ENCODE measurements around the gene NDUFAB1.
A peak's percentile ranks its signal among the peaks of the same experiment; 100 is the strongest.

The NDUFAB1 gene

GRCh38 chr16:23595951-23596720 is at the start of gene NDUFAB1:
NDUFAB1 (minus strand) TSS chr16:23596316; CDS start chr16:23596290, 26 bp downstream.
- TF ChIP-seq CTCF (IDR thresholded peaks at IDR 0.05) = peak; percentile 99 to 100
- Histone ChIP-seq H3K27ac (peak within 1 kb of the TSS; percentile 80 to 83), H3K27me3 (no peaks in the 10 kb centered on the region), H3K9me3 (no peaks in the 10 kb centered on the region), H3K4me3 (peak within 1 kb of the TSS; percentile 80 to 88), H3K36me3 (peaks cover 7 to 39% (median 13%) of the 10 kb centered on the region in 3 donors), H3K4me1 (peaks cover 0 to 18% (median 14%) of the 10 kb centered on the region in 4 donors)
- peak; percentile 86 to 93 for DNase-seq
- intact Hi-C loops (cut with DNase I; ENCODE audit: low total_unique reads) = loop anchor here (5.0 kb wide), 2 partner anchors 39 to 46 kb away; partner anchors contain the start of genes DCTN5, EARS2, PALB2 and UBFD1

GRCh38 chr16:23642246-23642774 is 46.2 kb upstream of the NDUFAB1 start:
- TF ChIP-seq CTCF (IDR thresholded peaks at IDR 0.05) = no peak
- Histone ChIP-seq H3K36me3 (peaks cover 20 to 25% (median 23%) of the 10 kb centered on the region in 3 donors), H3K4me1 (peaks cover 0 to 29% (median 19%) of the 10 kb centered on the region in 4 donors), H3K9me3 (no peaks in the 10 kb centered on the region), H3K27ac (peak overlapping the region; percentile 76 to 90), H3K4me3 (peak overlapping the region; percentile 64 to 87), H3K27me3 (no peaks in the 10 kb centered on the region)
- no peak for DNase-seq
- intact Hi-C loops (cut with DNase I; ENCODE audit: low total_unique reads) = loop anchor here (5.0 kb wide), 1 partner anchor 45 kb away; the partner anchor contains the start of gene NDUFAB1

- intact Hi-C loops (cut with DNase I; ENCODE audit: low total_unique reads) = loop anchor here (5.0 kb wide), 1 partner anchor 44 kb away; the partner anchor contains the start of gene NDUFAB1
- no peaks in the 10 kb centered on the region for H3K9me3 ChIP-seq
- H3K4me1 ChIP-seq = peaks cover 0 to 29% (median 19%) of the 10 kb centered on the region in 4 donors
- DNase-seq = peak; percentile 93 to 96
- peak within 1 kb of the TSS; percentile 76 to 90 for H3K27ac ChIP-seq
- TF ChIP-seq CTCF (IDR thresholded peaks at IDR 0.05) = peak in 1 of 2 experiments; percentile 9
- peak within 1 kb of the TSS; percentile 64 to 87 for H3K4me3 ChIP-seq
- no peaks in the 10 kb centered on the region for H3K27me3 ChIP-seq
- H3K36me3 ChIP-seq = peaks cover 23 to 35% (median 24%) of the 10 kb centered on the region in 3 donors
Observed at GRCh38 chr16:23640931-23641765, 45.0 kb upstream of the NDUFAB1 start, which contains the start of the genes DCTN5 and PALB2. DCTN5 (plus strand) TSS chr16:23641466; CDS start chr16:23641543, 77 bp downstream. PALB2 (minus strand) TSS chr16:23641310; CDS start chr16:23641157, 153 bp downstream.

- DNase-seq = no peak
- intact Hi-C loops (cut with DNase I; ENCODE audit: low total_unique reads) = loop anchor here (5.0 kb wide), 1 partner anchor 43 kb away; the partner anchor contains the start of gene NDUFAB1
- Histone ChIP-seq H3K27me3 (no peaks in the 10 kb centered on the region), H3K4me1 (peaks cover 0 to 29% (median 19%) of the 10 kb centered on the region in 4 donors), H3K27ac (peak overlapping the region; percentile 76 to 90), H3K9me3 (no peaks in the 10 kb centered on the region), H3K4me3 (peak overlapping the region; percentile 64 to 87), H3K36me3 (peaks cover 24 to 41% (median 26%) of the 10 kb centered on the region in 3 donors)
- no peak for TF ChIP-seq CTCF (IDR thresholded peaks at IDR 0.05)
Observed at GRCh38 chr16:23640615-23640930, 44.5 kb upstream of the NDUFAB1 start.

- peaks cover 20 to 51% (median 39%) of the 10 kb centered on the region in 3 donors for H3K36me3 ChIP-seq
- H3K4me3 ChIP-seq = no peak overlapping the region
- H3K9me3 ChIP-seq = no peaks in the 10 kb centered on the region
- DNase-seq = no peak
- TF ChIP-seq CTCF (IDR thresholded peaks at IDR 0.05) = no peak
- H3K4me1 ChIP-seq = peaks cover 0 to 12% (median 9%) of the 10 kb centered on the region in 4 donors
- intact Hi-C loops (cut with DNase I; ENCODE audit: low total_unique reads) = no loop called here
- H3K27me3 ChIP-seq = no peaks in the 10 kb centered on the region
- H3K27ac ChIP-seq = no peak overlapping the region
Observed at GRCh38 chr16:23635958-23636357, 39.8 kb upstream of the NDUFAB1 start.

Data from tibial artery (tissue), 4 donors.